GM04504 (cell line): ENCODE measurements around the gene TPSAB1.

Experiments
- DNase-seq: peaks from one replicate; pipeline ENCODE4 v3.0.0-alpha.2; 2012; ENCODE audit warnings: low read depth

The TPSAB1 gene

GRCh38 chr16:1210461-1210860, 30.0 kb upstream of the TPSAB1 start:
- no peak for DNase-seq

- DNase-seq = no peak
Observed at GRCh38 chr16:1211451-1212268, 28.8 kb upstream of the TPSAB1 start.

- no peak for DNase-seq
Observed at GRCh38 chr16:1212616-1213194, 27.8 kb upstream of the TPSAB1 start.

GRCh38 chr16:1213231-1213630, 27.3 kb upstream of the TPSAB1 start:
- DNase-seq = no peak

GRCh38 chr16:1213796-1214372, 26.6 kb upstream of the TPSAB1 start:
- DNase-seq = no peak

GRCh38 chr16:1214719-1215118, 25.8 kb upstream of the TPSAB1 start:
- no peak for DNase-seq

GRCh38 chr16:1215574-1216295, 24.8 kb upstream of the TPSAB1 start:
- no peak for DNase-seq

GRCh38 chr16:1216296-1216619, 24.2 kb upstream of the TPSAB1 start:
- DNase-seq = no peak

- no peak for DNase-seq
Observed at GRCh38 chr16:1216681-1217400, 23.7 kb upstream of the TPSAB1 start.

GRCh38 chr16:1217526-1217925, 23.0 kb upstream of the TPSAB1 start:
- DNase-seq = no peak

GRCh38 chr16:1218061-1218929, 22.2 kb upstream of the TPSAB1 start:
- no peak for DNase-seq

- no peak for DNase-seq
Observed at GRCh38 chr16:1218930-1219611, 21.4 kb upstream of the TPSAB1 start.

GRCh38 chr16:1220098-1220728, 20.3 kb upstream of the TPSAB1 start:
- no peak for DNase-seq

GRCh38 chr16:1220841-1221627, 19.5 kb upstream of the TPSAB1 start:
- no peak for DNase-seq

- no peak for DNase-seq
Observed at GRCh38 chr16:1221628-1222552, 18.6 kb upstream of the TPSAB1 start.

- no peak for DNase-seq
Observed at GRCh38 chr16:1222553-1223354, 17.8 kb upstream of the TPSAB1 start.
